Epithelial cell of proximal tubule (primary cell): ENCODE data around the gene FAM25C. TPM values are rescaled to one million over a fixed set of nuclear protein-coding genes. Genes with fewer than 3 reads are reported as not detected.
"Not testable (repeated sequence)": the region's sequence is repeated elsewhere in the genome, so short reads cannot be mapped to it uniquely, and the experiment has no call there.

ENCODE experiments used
- DNase-seq: peaks from one replicate; pipeline ENCODE4 v3.0.0-alpha.2; 2011; ENCODE audit warnings: low read depth
- H3K4me3 ChIP-seq: 2 replicates; pipeline ENCODE4 v1.5.1; 2011; ENCODE audit warnings: low read depth, mild to moderate bottlenecking, low read length
- CTCF ChIP-seq: conservative IDR thresholded peaks from 2 replicates; pipeline ENCODE4 v1.5.1; 2012; ENCODE audit warnings: low read depth, mild to moderate bottlenecking, low read length
- total RNA-seq: library from RNA; depleted of rRNA; stranded (reverse); fragments of >200 nt; gene quantifications from 2 replicates; pipeline ENCODE4 v1.2.3, GENCODE V29; 2015

FAM25C gene
- total RNA-seq = 7.0 TPM in 1 of 2 replicates, not detected in the other

GRCh38 chr10:47999691-48000090 lies at the start of gene FAM25C:
Gene FAM25C (minus strand): TSS chr10:47999791. CDS start chr10:47999765, 26 bp downstream.
- not testable (repeated sequence) for H3K4me3 ChIP-seq, DNase-seq

GRCh38 chr10:48044557-48044956 lies 45.0 kb upstream of the FAM25C start:
- DNase-seq, H3K4me3 ChIP-seq: not testable (repeated sequence)

- H3K4me3 ChIP-seq, DNase-seq: not testable (repeated sequence)
Observed at GRCh38 chr10:48031390-48031789, 31.8 kb upstream of the FAM25C start.

- DNase-seq, H3K4me3 ChIP-seq: not testable (repeated sequence)
Observed at GRCh38 chr10:48002306-48002705, 2.7 kb upstream of the FAM25C start.

GRCh38 chr10:47994045-47994444 lies 5.5 kb downstream of the FAM25C start:
- not testable (repeated sequence) for DNase-seq, H3K4me3 ChIP-seq

- DNase-seq, H3K4me3 ChIP-seq: not testable (repeated sequence)
Observed at GRCh38 chr10:47992560-47992959, 7.0 kb downstream of the FAM25C start.

GRCh38 chr10:47991706-47992105 lies 7.9 kb downstream of the FAM25C start:
- not testable (repeated sequence) for H3K4me3 ChIP-seq, DNase-seq

GRCh38 chr10:47990097-47990496 lies 9.5 kb downstream of the FAM25C start:
- H3K4me3 ChIP-seq, DNase-seq: not testable (repeated sequence)

- DNase-seq, H3K4me3 ChIP-seq: not testable (repeated sequence)
Observed at GRCh38 chr10:47989542-47989950, 10.0 kb downstream of the FAM25C start.

- DNase-seq = peak; percentile 40
- H3K4me3 ChIP-seq = not testable (repeated sequence)
Observed at GRCh38 chr10:47988718-47989541, 10.7 kb downstream of the FAM25C start.

GRCh38 chr10:47987952-47988351 lies 11.6 kb downstream of the FAM25C start:
- H3K4me3 ChIP-seq, DNase-seq: not testable (repeated sequence)

GRCh38 chr10:47986413-47987230 lies 13.0 kb downstream of the FAM25C start:
- peak overlapping the region; percentile 43 for H3K4me3 ChIP-seq
- TF ChIP-seq CTCF = peak; percentile 24
- DNase-seq = not testable (repeated sequence)

GRCh38 chr10:47975409-47975808 lies 24.2 kb downstream of the FAM25C start:
- not testable (repeated sequence) for H3K4me3 ChIP-seq, DNase-seq

- H3K4me3 ChIP-seq, DNase-seq: not testable (repeated sequence)
Observed at GRCh38 chr10:47973131-47973530, 26.5 kb downstream of the FAM25C start.

- H3K4me3 ChIP-seq, DNase-seq: not testable (repeated sequence)
Observed at GRCh38 chr10:47972077-47972476, 27.5 kb downstream of the FAM25C start.

- DNase-seq, H3K4me3 ChIP-seq: not testable (repeated sequence)
Observed at GRCh38 chr10:47971598-47971997, 28.0 kb downstream of the FAM25C start.

GRCh38 chr10:47970047-47970446 lies 29.5 kb downstream of the FAM25C start:
- not testable (repeated sequence) for H3K4me3 ChIP-seq, DNase-seq

- H3K4me3 ChIP-seq, DNase-seq: not testable (repeated sequence)
Observed at GRCh38 chr10:47968988-47969387, 30.6 kb downstream of the FAM25C start.
